ENCODE data around the gene IFRD1. TPM values are rescaled to one million over a fixed set of nuclear protein-coding genes. Genes with fewer than 3 reads are reported as not detected.

Gene IFRD1
- total and polyA plus RNA-seq, 4 donors = 37.6 to 138 (median 69.2) TPM

DNA sequence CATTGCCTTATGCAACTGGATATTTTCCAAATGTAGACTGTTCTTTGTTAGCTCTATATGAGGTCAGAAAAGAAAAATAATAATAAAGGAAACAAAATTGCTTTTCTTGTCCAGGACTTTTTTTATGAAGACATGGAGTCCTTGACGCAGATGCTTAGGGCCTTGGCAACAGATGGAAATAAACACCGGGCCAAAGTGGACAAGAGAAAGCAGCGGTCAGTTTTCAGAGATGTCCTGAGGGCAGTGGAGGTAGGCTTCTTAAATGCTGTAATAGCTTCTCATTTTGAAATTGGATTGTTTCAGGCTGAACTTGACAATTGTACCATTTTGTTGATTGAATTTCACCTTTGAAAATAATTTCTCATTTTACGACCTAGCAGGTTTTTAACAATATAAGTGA lies 17.6 kb downstream of the IFRD1 start:
- Histone ChIP-seq H3K9me3 (ENCODE audit: control insufficient read depth, low read length) (no peaks in the 10 kb centered on the region), H3K4me1 (ENCODE audit: control insufficient read depth in 1 of 2, insufficient read depth in 2 of 2, low read length in 2 of 2) (peaks cover 0 to 3% of the 10 kb centered on the region in 2 donors), H3K27me3 (ENCODE audit: control insufficient read depth in 1 of 2, insufficient read depth in 2 of 2, low read length in 1 of 2) (no peaks in the 10 kb centered on the region), H3K36me3 (ENCODE audit: control insufficient read depth in 1 of 2, insufficient read depth in 2 of 2, low read length in 1 of 2) (peaks cover 8 to 9% of the 10 kb centered on the region in 2 donors), H3K27ac (ENCODE audit: low read depth in 1 of 2, low read length in 2 of 2) (no peak overlapping the region), H3K4me3 (ENCODE audit: low read length in 2 of 2) (no peak overlapping the region)
- ATAC-seq (ENCODE audit: low FRiP score) (no peak), DNase-seq (no peak)
- intact Hi-C loops (cut with DNase I) = no loop called here
- WGBS, 2 donors = 65 to 94% methylated on average over 4 of the region's 4 CpGs

DNA sequence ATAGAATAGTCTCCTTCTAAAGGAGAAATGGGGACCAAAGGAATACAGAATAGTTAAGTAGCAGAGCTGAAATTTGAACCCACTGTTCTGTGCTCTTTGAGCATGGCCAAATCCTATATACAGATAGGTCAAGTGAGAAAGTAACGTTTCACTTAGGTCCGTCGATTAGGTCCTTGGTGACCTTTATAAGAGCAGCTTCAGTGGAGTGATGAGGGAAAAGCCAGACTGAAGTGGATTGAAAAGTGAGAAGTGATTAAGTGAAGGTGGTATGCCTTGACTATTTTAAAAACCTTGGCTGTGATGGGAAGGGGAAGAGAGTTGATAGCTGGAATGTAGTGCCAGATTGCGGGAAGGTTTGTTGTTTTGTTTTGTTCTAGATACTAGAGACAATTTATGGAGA lies 19.9 kb downstream of the IFRD1 start:
- H3K27ac ChIP-seq (ENCODE audit: low read depth in 1 of 2, low read length in 2 of 2) = no peak overlapping the region
- no peak for ATAC-seq (ENCODE audit: low FRiP score)
- peaks cover 8 to 12% of the 10 kb centered on the region in 2 donors for H3K36me3 ChIP-seq (ENCODE audit: control insufficient read depth in 1 of 2, insufficient read depth in 2 of 2, low read length in 1 of 2)
- DNase-seq = no peak
- intact Hi-C loops (cut with DNase I) = no loop called here
- H3K27me3 ChIP-seq (ENCODE audit: control insufficient read depth in 1 of 2, insufficient read depth in 2 of 2, low read length in 1 of 2) = no peaks in the 10 kb centered on the region
- no peaks in the 10 kb centered on the region for H3K9me3 ChIP-seq (ENCODE audit: control insufficient read depth, low read length)
- H3K4me1 ChIP-seq (ENCODE audit: control insufficient read depth in 1 of 2, insufficient read depth in 2 of 2, low read length in 2 of 2) = peaks cover 0 to 3% of the 10 kb centered on the region in 2 donors
- no peak overlapping the region for H3K4me3 ChIP-seq (ENCODE audit: low read length in 2 of 2)
- WGBS, 2 donors = 72 to 93% methylated on average over 4 of the region's 4 CpGs

DNA sequence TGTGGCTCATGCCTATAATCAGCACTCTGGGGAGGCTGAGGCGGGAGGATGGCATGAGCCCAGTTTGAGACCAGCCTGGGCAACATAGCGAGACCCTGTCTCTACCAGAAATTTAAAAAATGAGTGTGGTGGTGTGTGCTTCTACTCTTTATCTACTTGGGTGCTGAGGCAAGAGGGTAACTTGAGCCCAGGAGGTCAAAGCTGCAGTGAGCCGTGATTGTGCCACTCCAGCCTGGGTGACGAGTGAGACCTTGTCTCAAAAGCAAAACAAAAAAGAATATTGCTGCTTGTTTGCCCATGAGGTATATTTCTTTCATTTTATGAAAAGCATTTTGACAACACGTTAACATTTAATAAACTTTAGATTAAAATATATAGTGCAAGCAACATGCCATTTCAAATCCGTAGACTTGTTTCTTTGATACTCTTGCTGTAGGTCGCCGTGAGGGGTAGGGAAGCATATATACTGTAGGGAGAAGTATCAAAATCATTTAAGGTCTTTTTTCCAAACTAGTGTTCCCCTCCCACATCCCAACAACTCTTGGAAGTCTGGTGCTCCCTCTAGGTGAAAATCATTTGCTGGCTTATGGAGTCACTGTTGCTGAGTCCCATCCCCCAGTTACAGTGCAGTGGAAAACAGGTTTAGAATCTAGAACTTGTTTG lies 26.3 kb downstream of the IFRD1 start:
- peaks cover 3 to 12% of the 10 kb centered on the region in 2 donors for H3K36me3 ChIP-seq (ENCODE audit: control insufficient read depth in 1 of 2, insufficient read depth in 2 of 2, low read length in 1 of 2)
- H3K4me3 ChIP-seq (ENCODE audit: low read length in 2 of 2) = no peak overlapping the region
- DNase-seq (no peak), ATAC-seq (ENCODE audit: low FRiP score) (no peak)
- H3K27ac ChIP-seq (ENCODE audit: low read depth in 1 of 2, low read length in 2 of 2) = peak overlapping the region in 1 of 2 donors; percentile 3
- H3K9me3 ChIP-seq (ENCODE audit: control insufficient read depth, low read length) = no peaks in the 10 kb centered on the region
- peaks cover 0 to 3% of the 10 kb centered on the region in 2 donors for H3K4me1 ChIP-seq (ENCODE audit: control insufficient read depth in 1 of 2, insufficient read depth in 2 of 2, low read length in 2 of 2)
- 89 to 96% methylated on average over 8 of the region's 8 CpGs for WGBS, 2 donors
- H3K27me3 ChIP-seq (ENCODE audit: control insufficient read depth in 1 of 2, insufficient read depth in 2 of 2, low read length in 1 of 2) = no peaks in the 10 kb centered on the region
- intact Hi-C loops (cut with DNase I) = no loop called here

DNA sequence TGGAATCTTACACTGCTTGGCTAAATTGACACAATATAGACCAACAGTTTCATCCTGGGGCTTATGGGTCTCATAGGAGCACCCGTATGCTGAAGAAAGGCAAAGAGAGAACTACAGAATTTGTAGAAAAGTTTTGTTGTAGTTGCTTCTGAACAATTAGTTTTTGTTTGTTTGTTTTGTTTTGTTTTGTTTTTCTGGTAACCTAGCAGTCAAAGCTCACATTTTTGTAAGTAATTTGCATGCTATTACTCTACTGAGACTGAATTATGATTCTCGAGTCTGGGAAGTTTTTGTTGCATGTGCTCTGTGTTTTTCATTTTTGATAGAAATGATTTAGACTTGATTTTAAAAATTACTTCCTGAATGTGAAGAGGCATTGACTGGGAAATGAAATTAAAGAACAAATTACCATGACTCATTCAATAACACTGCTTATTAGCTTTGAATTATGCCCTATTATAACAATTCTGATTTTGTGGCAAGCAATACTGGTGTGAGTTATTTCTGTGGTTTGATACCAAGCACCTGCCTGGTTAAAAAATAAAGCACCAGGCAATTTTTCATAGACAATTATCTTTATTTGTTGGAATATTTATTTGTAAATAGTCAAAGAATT lies 31.0 kb downstream of the IFRD1 start:
- H3K9me3 ChIP-seq (ENCODE audit: control insufficient read depth, low read length) = no peaks in the 10 kb centered on the region
- no peaks in the 10 kb centered on the region for H3K27me3 ChIP-seq (ENCODE audit: control insufficient read depth in 1 of 2, insufficient read depth in 2 of 2, low read length in 1 of 2)
- H3K4me3 ChIP-seq (ENCODE audit: low read length in 2 of 2) = no peak overlapping the region
- 48 to 51% methylated on average over 2 of the region's 2 CpGs for WGBS, 2 donors
- DNase-seq (no peak), ATAC-seq (ENCODE audit: low FRiP score) (no peak)
- intact Hi-C loops (cut with DNase I) = loop anchor here in 1 of 2 donors (2.0 kb wide), 1 partner anchor 28 kb away; no protein-coding TSS in a partner anchor
- peaks cover 3 to 9% of the 10 kb centered on the region in 2 donors for H3K4me1 ChIP-seq (ENCODE audit: control insufficient read depth in 1 of 2, insufficient read depth in 2 of 2, low read length in 2 of 2)
- H3K36me3 ChIP-seq (ENCODE audit: control insufficient read depth in 1 of 2, insufficient read depth in 2 of 2, low read length in 1 of 2) = peaks cover 2 to 3% of the 10 kb centered on the region in 2 donors
- H3K27ac ChIP-seq (ENCODE audit: low read depth in 1 of 2, low read length in 2 of 2) = peak overlapping the region in 1 of 2 donors; percentile 74

DNA sequence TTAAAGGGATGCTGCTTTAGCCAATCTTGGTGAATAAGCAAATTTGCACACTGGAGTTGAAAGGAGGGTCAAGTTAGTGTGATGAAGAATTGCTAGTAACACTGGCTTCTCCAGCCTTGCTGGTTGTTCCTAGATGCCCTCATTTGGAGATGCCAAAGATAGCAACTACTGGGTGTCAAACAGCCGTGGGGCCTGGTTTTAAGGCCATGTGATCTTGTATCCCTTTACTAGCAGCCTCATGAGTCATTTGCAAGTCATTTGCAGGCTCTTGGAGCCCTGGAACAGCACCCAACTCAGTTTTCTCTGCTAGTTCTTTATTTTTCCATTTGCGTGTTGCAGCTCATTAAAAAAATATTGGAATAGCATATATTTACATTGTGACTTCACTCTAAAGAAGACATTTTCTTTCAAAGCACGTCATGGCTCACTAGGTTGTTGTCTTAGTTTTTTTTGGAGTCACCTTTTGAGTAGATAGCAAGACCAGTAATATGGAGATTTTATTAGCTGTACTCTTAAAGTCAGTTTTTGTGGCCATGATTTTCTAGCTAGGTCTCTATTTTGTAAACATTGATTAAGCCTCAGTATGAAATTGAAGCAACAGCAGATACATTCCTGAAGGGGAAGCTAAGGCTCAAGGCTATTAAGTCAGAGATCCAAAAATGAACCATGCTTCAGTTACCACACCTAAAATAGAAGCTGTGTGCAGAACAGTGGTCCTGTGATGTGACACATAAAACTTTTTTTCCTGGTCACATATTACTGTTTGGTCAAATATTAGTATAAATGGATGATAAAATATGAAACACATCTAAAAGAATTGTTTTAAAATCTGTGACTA lies 31.8 kb downstream of the IFRD1 start:
- Histone ChIP-seq H3K4me3 (ENCODE audit: low read length in 2 of 2) (no peak overlapping the region), H3K27me3 (ENCODE audit: control insufficient read depth in 1 of 2, insufficient read depth in 2 of 2, low read length in 1 of 2) (no peaks in the 10 kb centered on the region), H3K4me1 (ENCODE audit: control insufficient read depth in 1 of 2, insufficient read depth in 2 of 2, low read length in 2 of 2) (peaks cover 3 to 9% of the 10 kb centered on the region in 2 donors), H3K27ac (ENCODE audit: low read depth in 1 of 2, low read length in 2 of 2) (peak overlapping the region in 1 of 2 donors; percentile 74), H3K36me3 (ENCODE audit: control insufficient read depth in 1 of 2, insufficient read depth in 2 of 2, low read length in 1 of 2) (no peaks in the 10 kb centered on the region), H3K9me3 (ENCODE audit: control insufficient read depth, low read length) (no peaks in the 10 kb centered on the region)
- ATAC-seq (ENCODE audit: low FRiP score) (peak; percentile 92), DNase-seq (peak in 1 of 2 donors; percentile 84)
- WGBS, 2 donors = 3 to 4% methylated on average over 3 of the region's 3 CpGs
- intact Hi-C loops (cut with DNase I) = loop anchor here (2.0 kb wide), 2 partner anchors 29 to 31 kb away; partner anchors contain the start of gene IFRD1 (in 1 of the 2)

DNA sequence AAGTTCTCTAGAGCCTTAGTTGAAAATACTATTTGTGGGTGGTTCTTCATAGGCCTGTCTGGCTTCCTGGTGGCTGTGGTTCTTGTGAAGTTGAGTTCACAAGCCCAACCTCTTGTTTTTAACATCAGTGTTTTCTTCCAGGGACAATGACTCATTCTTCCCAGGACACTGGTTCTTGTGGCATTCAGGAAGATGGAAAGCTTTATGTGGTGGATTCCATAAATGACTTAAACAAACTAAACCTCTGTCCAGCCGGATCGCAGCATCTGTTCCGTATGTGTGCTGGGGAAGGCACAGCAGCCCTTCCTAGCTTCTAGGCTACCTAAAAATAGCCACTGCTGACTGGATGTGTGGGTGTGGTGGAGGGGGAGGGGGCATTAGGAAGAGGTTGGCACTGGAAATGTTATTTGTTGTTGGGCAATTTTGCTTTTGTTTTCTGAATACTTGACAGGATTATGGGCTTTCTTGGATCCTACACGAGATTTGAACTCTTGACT lies 34.5 kb downstream of the IFRD1 start:
- Histone ChIP-seq H3K4me1 (ENCODE audit: control insufficient read depth in 1 of 2, insufficient read depth in 2 of 2, low read length in 2 of 2) (peaks cover 3 to 9% of the 10 kb centered on the region in 2 donors), H3K27me3 (ENCODE audit: control insufficient read depth in 1 of 2, insufficient read depth in 2 of 2, low read length in 1 of 2) (no peaks in the 10 kb centered on the region), H3K9me3 (ENCODE audit: control insufficient read depth, low read length) (no peaks in the 10 kb centered on the region), H3K4me3 (ENCODE audit: low read length in 2 of 2) (no peak overlapping the region), H3K27ac (ENCODE audit: low read depth in 1 of 2, low read length in 2 of 2) (peak overlapping the region; percentile 28 to 87), H3K36me3 (ENCODE audit: control insufficient read depth in 1 of 2, insufficient read depth in 2 of 2, low read length in 1 of 2) (peaks cover 0 to 2% of the 10 kb centered on the region in 2 donors)
- WGBS, 2 donors = 12 to 17% methylated on average over 4 of the region's 4 CpGs
- ATAC-seq (ENCODE audit: low FRiP score) (peak; percentile 65), DNase-seq (peak; percentile 61 to 80)
- intact Hi-C loops (cut with DNase I) = loop anchor here in 1 of 2 donors (5.0 kb wide), 1 partner anchor 277 kb away; the partner anchor contains the start of genes DOCK4 and ZNF277

DNA sequence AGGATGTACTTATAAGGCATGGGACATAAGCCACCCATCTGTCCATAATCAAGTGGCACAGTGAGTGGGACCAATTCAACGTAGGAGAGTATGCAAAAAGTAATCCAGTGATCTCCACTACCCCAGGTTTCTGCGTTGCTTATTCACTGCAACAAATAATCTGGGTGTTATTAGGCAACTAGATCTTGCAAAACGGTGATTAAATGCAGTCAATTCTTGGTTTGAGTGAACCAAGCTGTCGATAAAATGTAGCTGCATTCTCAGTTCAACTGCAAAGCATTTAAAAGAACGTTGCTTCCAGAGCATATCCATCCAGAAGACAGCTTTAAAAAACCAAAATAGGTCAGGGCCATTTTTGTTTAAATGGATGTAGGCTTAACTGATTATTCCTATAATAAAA lies 35.5 kb downstream of the IFRD1 start:
- intact Hi-C loops (cut with DNase I) = loop anchor here in 1 of 2 donors (5.0 kb wide), 1 partner anchor 278 kb away; the partner anchor contains the start of genes DOCK4 and ZNF277
- no peak for DNase-seq
- Histone ChIP-seq H3K27me3 (ENCODE audit: control insufficient read depth in 1 of 2, insufficient read depth in 2 of 2, low read length in 1 of 2) (no peaks in the 10 kb centered on the region), H3K27ac (ENCODE audit: low read depth in 1 of 2, low read length in 2 of 2) (no peak overlapping the region), H3K4me1 (ENCODE audit: control insufficient read depth in 1 of 2, insufficient read depth in 2 of 2, low read length in 2 of 2) (peaks cover under 1 to 9% of the 10 kb centered on the region in 2 donors), H3K4me3 (ENCODE audit: low read length in 2 of 2) (no peak overlapping the region), H3K36me3 (ENCODE audit: control insufficient read depth in 1 of 2, insufficient read depth in 2 of 2, low read length in 1 of 2) (peaks cover 0 to 5% of the 10 kb centered on the region in 2 donors), H3K9me3 (ENCODE audit: control insufficient read depth, low read length) (no peaks in the 10 kb centered on the region)
- 91 to 93% methylated on average over 5 of the region's 5 CpGs for WGBS, 2 donors
- no peak for ATAC-seq (ENCODE audit: low FRiP score)
